K562 (cell line): Measurements from ENCODE around the gene OXSR1. TPM values are rescaled to one million over a fixed set of nuclear protein-coding genes. Genes with fewer than 3 reads are reported as not detected.

Source experiments
- CREM ChIP-seq: IDR thresholded peaks from 2 replicates; pipeline ENCODE4 v1.6.1; 2014; ENCODE audit warnings: antibody characterized with exemption, low read depth
- FOSL1 ChIP-seq: fragments of 200-800 bp; sonication (Bioruptor generic); conservative IDR thresholded peaks from 2 replicates; pipeline ENCODE4 v1.6.1; 2016; ENCODE audit warnings: missing genetic modification characterization, missing compliant biosample characterization
- MTA2 ChIP-seq: fragments of 450-650 bp; IDR thresholded peaks from 2 replicates; pipeline ENCODE4 v1.6.1; 2016; ENCODE audit warnings: low read depth
- MYBL2 ChIP-seq, 2 experiments: fragments of 450-650 bp in 1 of 2; sonication (generic) in 1 of 2; formaldehyde crosslinking in 1 of 2; IDR thresholded peaks; 2 replicates each; pipeline versions ENCODE4 v1.6.1 to v1.8.1; 2017 to 2022; ENCODE audit warnings: borderline replicate concordance in 1 of 2, inconsistent platforms in 1 of 2, low read depth in 1 of 2, mild to moderate bottlenecking in 1 of 2, missing genetic modification reagents in 1 of 2, moderate library complexity in 1 of 2
- NCOA4 ChIP-seq: fragments of 450-650 bp; IDR thresholded peaks from 2 replicates; pipeline ENCODE4 v1.6.1; 2018; ENCODE audit warnings: mild to moderate bottlenecking; ENCODE audit not compliant: partially characterized antibody
- RBBP5 ChIP-seq: fragments of 200-600 bp; sonication (generic); IDR thresholded peaks from 2 replicates; pipeline ENCODE4 v1.6.1; 2012; ENCODE audit warnings: borderline replicate concordance, mild to moderate bottlenecking, low read length, control low read depth, inconsistent platforms; ENCODE audit not compliant: insufficient read depth, poor library complexity, severe bottlenecking
- ZNF146 ChIP-seq: IDR thresholded peaks from one replicate; pipeline ENCODE4 v1.6.1; 2018; ENCODE audit warnings: missing compliant biosample characterization; ENCODE audit not compliant: unreplicated experiment
- ZNF184 ChIP-seq: sonication (generic); formaldehyde crosslinking; IDR thresholded peaks from 2 replicates; pipeline ENCODE4 v1.5.0; 2020; ENCODE audit warnings: missing genetic modification reagents
- ZNF197 ChIP-seq: fragments of 200-800 bp; sonication (Bioruptor generic); IDR thresholded peaks from 2 replicates; pipeline ENCODE4 v1.6.1; 2016; ENCODE audit warnings: low read depth, missing genetic modification characterization, missing compliant biosample characterization
- ZNF239 ChIP-seq: fragments of 250-450 bp; sonication (Bioruptor Pico); IDR thresholded peaks from 2 replicates; pipeline ENCODE4 v1.4.0; 2020; ENCODE audit warnings: mild to moderate bottlenecking
- ZNF324 ChIP-seq: fragments of 250-450 bp; sonication (Bioruptor Pico); IDR thresholded peaks from 2 replicates; pipeline ENCODE4 v1.4.0; 2020; ENCODE audit warnings: mild to moderate bottlenecking
- ZNF41 ChIP-seq: fragments of 250-450 bp; sonication (Bioruptor Pico); conservative IDR thresholded peaks from 2 replicates; pipeline ENCODE4 v1.4.0; 2020; ENCODE audit warnings: mild to moderate bottlenecking
- ZNF561 ChIP-seq: fragments of 450-650 bp; formaldehyde crosslinking; conservative IDR thresholded peaks from 2 replicates; pipeline ENCODE4 v1.4.0; 2020; ENCODE audit warnings: mild to moderate bottlenecking, moderate library complexity
- ZNF57 ChIP-seq: fragments of 450-650 bp; formaldehyde crosslinking; IDR thresholded peaks from 2 replicates; pipeline ENCODE4 v1.4.0; 2020; ENCODE audit warnings: mild to moderate bottlenecking, moderate library complexity
- ZNF75A ChIP-seq: fragments of 450-650 bp; formaldehyde crosslinking; IDR thresholded peaks from 2 replicates; pipeline ENCODE4 v1.4.0; 2020; ENCODE audit warnings: mild to moderate bottlenecking
- polyA plus RNA-seq, 8 experiments: library from polyadenylated mRNA; depleted of rRNA in 4 of 8; stranded (reverse) in 5 of 8; unstranded in 3 of 8; fragments of >200 nt; fragmentation: Nextera tagmentation in 2 of 8; fragmentation: Illumina TruSeq in 1 of 8; extraction: Ambion mirVana in 2 of 8; extraction: Trizol in 1 of 8; gene quantifications; 2 replicates each; pipeline versions ENCODE4 v1.2.1 to v1.2.3, GENCODE V29; 2011 to 2014; ENCODE audit warnings: inconsistent platforms in 1 of 8, missing spikeins in 1 of 8
- total RNA-seq, 7 experiments: library from RNA; depleted of rRNA in 6 of 7; stranded (reverse); fragments of >200 nt in 6 of 7; fragmentation: Illumina TruSeq in 2 of 7; extraction: Trizol in 2 of 7; gene quantifications; 2 replicates each; pipeline versions ENCODE4 v1.2.1 to v1.2.3, GENCODE V29; 2011 to 2021; ENCODE audit warnings: low replicate concordance in 1 of 7
- TF ChIP-seq, protein P1 (sequence below): fragments of 250-450 bp; sonication (Bioruptor Pico); IDR thresholded peaks from 2 replicates; pipeline ENCODE4 v1.9.0; 2021; ENCODE audit warnings: mild to moderate bottlenecking, inconsistent platforms
- TF ChIP-seq, protein P2 (sequence below): sonication (generic); IDR thresholded peaks from 2 replicates; pipeline ENCODE4 v1.6.1; 2016
- TF ChIP-seq, protein P3 (sequence below): fragments of 450-650 bp; formaldehyde crosslinking; IDR thresholded peaks from 2 replicates; pipeline ENCODE4 v1.4.0; 2022; ENCODE audit warnings: mild to moderate bottlenecking, moderate library complexity
- TF ChIP-seq, protein P4 (sequence below): fragments of 250-450 bp; sonication (Bioruptor Pico); IDR thresholded peaks from 2 replicates; pipeline ENCODE4 v1.4.0; 2020

The OXSR1 gene
- total and polyA plus RNA-seq, 9 of the 15 experiments (the other 6 are each of a cell fraction or from before 2014, with no cell fraction given), result 15.7 to 87.6 (median 48.7) TPM

DNA sequence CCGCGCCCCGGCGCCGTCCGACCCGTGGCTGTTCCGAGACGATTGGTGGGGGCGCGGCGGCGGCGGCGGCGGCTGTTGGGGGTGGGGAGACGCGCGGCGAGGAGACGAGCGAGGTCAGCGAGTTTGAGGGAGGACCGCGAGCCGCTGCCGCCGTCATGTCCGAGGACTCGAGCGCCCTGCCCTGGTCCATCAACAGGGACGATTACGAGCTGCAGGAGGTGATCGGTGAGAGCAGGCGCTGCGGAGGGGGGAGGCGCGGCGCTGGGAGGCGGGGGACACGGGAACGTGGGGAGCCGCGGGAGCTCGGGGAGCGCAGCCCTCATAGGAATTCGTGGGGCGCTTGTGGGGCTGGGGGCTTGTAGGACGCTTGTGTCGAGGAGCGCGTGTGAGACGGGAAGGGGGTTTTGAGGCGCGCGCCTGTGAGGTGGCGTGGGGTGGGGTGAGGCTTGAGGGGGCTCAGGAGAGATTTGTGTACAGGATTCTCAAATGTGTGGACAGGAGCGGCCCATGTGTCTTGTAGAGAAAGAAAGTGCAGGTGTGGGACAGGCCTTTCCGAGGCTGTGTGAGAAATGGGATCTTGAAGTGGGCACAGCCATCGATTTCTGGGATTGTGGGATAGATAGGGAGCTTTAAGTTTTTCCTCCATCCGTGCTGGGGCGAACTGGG lies 518 bp downstream of the OXSR1 start (continued):
- no peak for TF ChIP-seq ZNF239 (CRISPR knock-in tag)
- TF ChIP-seq, protein P1, sequence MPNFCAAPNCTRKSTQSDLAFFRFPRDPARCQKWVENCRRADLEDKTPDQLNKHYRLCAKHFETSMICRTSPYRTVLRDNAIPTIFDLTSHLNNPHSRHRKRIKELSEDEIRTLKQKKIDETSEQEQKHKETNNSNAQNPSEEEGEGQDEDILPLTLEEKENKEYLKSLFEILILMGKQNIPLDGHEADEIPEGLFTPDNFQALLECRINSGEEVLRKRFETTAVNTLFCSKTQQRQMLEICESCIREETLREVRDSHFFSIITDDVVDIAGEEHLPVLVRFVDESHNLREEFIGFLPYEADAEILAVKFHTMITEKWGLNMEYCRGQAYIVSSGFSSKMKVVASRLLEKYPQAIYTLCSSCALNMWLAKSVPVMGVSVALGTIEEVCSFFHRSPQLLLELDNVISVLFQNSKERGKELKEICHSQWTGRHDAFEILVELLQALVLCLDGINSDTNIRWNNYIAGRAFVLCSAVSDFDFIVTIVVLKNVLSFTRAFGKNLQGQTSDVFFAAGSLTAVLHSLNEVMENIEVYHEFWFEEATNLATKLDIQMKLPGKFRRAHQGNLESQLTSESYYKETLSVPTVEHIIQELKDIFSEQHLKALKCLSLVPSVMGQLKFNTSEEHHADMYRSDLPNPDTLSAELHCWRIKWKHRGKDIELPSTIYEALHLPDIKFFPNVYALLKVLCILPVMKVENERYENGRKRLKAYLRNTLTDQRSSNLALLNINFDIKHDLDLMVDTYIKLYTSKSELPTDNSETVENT (CRISPR knock-in tag), result no peak
- TF ChIP-seq FOSL1 (tag), result peak; percentile 9; the same call in 1 of the 2 replicates
- TF ChIP-seq, protein P2, sequence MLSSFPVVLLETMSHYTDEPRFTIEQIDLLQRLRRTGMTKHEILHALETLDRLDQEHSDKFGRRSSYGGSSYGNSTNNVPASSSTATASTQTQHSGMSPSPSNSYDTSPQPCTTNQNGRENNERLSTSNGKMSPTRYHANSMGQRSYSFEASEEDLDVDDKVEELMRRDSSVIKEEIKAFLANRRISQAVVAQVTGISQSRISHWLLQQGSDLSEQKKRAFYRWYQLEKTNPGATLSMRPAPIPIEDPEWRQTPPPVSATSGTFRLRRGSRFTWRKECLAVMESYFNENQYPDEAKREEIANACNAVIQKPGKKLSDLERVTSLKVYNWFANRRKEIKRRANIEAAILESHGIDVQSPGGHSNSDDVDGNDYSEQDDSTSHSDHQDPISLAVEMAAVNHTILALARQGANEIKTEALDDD, result no peak
- TF ChIP-seq NCOA4, result no peak
- TF ChIP-seq CREM, result no peak
- no peak for TF ChIP-seq ZNF197 (CRISPR knock-in tag)
- no peak for TF ChIP-seq ZNF561 (CRISPR knock-in tag)
- no peak for TF ChIP-seq MTA2
- no peak for TF ChIP-seq ZNF41
- TF ChIP-seq ZNF324 (CRISPR knock-in tag), result no peak
- TF ChIP-seq RBBP5, result peak; percentile 91
- TF ChIP-seq, protein P3, sequence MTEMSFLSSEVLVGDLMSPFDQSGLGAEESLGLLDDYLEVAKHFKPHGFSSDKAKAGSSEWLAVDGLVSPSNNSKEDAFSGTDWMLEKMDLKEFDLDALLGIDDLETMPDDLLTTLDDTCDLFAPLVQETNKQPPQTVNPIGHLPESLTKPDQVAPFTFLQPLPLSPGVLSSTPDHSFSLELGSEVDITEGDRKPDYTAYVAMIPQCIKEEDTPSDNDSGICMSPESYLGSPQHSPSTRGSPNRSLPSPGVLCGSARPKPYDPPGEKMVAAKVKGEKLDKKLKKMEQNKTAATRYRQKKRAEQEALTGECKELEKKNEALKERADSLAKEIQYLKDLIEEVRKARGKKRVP (CRISPR knock-in tag), result no peak
- TF ChIP-seq ZNF57 (CRISPR knock-in tag), result no peak
- no peak for TF ChIP-seq MYBL2 (IDR thresholded peaks at IDR 0.05; ENCODE audit: low read depth)
- TF ChIP-seq MYBL2 (CRISPR knock-in tag; IDR thresholded peaks at IDR 0.05; ENCODE audit: borderline replicate concordance), result no peak
- TF ChIP-seq ZNF75A, result no peak
- no peak for TF ChIP-seq ZNF184
- no peak for TF ChIP-seq ZNF146
- TF ChIP-seq, protein P4, sequence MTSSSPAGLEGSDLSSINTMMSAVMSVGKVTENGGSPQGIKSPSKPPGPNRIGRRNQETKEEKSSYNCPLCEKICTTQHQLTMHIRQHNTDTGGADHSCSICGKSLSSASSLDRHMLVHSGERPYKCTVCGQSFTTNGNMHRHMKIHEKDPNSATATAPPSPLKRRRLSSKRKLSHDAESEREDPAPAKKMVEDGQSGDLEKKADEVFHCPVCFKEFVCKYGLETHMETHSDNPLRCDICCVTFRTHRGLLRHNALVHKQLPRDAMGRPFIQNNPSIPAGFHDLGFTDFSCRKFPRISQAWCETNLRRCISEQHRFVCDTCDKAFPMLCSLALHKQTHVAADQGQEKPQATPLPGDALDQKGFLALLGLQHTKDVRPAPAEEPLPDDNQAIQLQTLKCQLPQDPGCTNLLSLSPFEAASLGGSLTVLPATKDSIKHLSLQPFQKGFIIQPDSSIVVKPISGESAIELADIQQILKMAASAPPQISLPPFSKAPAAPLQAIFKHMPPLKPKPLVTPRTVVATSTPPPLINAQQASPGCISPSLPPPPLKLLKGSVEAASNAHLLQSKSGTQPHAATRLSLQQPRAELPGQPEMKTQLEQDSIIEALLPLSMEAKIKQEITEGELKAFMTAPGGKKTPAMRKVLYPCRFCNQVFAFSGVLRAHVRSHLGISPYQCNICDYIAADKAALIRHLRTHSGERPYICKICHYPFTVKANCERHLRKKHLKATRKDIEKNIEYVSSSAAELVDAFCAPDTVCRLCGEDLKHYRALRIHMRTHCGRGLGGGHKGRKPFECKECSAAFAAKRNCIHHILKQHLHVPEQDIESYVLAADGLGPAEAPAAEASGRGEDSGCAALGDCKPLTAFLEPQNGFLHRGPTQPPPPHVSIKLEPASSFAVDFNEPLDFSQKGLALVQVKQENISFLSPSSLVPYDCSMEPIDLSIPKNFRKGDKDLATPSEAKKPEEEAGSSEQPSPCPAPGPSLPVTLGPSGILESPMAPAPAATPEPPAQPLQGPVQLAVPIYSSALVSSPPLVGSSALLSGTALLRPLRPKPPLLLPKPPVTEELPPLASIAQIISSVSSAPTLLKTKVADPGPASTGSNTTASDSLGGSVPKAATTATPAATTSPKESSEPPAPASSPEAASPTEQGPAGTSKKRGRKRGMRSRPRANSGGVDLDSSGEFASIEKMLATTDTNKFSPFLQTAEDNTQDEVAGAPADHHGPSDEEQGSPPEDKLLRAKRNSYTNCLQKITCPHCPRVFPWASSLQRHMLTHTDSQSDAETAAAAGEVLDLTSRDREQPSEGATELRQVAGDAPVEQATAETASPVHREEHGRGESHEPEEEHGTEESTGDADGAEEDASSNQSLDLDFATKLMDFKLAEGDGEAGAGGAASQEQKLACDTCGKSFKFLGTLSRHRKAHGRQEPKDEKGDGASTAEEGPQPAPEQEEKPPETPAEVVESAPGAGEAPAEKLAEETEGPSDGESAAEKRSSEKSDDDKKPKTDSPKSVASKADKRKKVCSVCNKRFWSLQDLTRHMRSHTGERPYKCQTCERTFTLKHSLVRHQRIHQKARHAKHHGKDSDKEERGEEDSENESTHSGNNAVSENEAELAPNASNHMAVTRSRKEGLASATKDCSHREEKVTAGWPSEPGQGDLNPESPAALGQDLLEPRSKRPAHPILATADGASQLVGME, result no peak; the same call in 1 of the 2 replicates
